SK-N-SH treated with all-trans-retinoic acid at 6 μM for 48 hours (cell line): Measurements from ENCODE around the gene PRSS3.
"Not testable (repeated sequence)": the region's sequence is repeated elsewhere in the genome, so short reads cannot be mapped to it uniquely, and the experiment has no call there.

ENCODE experiments used
- ATAC-seq: fragments of 200-7000 bp; cut with Tn5 transposase; 3 replicates; pipeline ENCODE4 v1.9.1; 2020; ENCODE audit warnings: mild to moderate bottlenecking, moderate library complexity
- ARNTL ChIP-seq: fragments of 450-650 bp; formaldehyde crosslinking; IDR thresholded peaks from 2 replicates; pipeline ENCODE4 v1.5.0; 2020; ENCODE audit warnings: low read depth, mild to moderate bottlenecking, moderate library complexity, borderline replicate concordance
- BACH2 ChIP-seq: fragments of 250-450 bp; sonication (Bioruptor Pico); IDR thresholded peaks from 2 replicates; pipeline ENCODE4 v1.9.0; 2021; ENCODE audit warnings: mild to moderate bottlenecking, borderline replicate concordance
- ESRRG ChIP-seq: fragments of 250-450 bp; sonication (Bioruptor Pico); IDR thresholded peaks from 2 replicates; pipeline ENCODE4 v1.6.1; 2021; ENCODE audit warnings: mild to moderate bottlenecking
- GLIS3 ChIP-seq: fragments of 250-450 bp; sonication (Bioruptor Pico); IDR thresholded peaks from 2 replicates; pipeline ENCODE4 v1.5.0; 2020; ENCODE audit warnings: mild to moderate bottlenecking, moderate library complexity
- OSR1 ChIP-seq: fragments of 250-450 bp; sonication (Bioruptor Pico); IDR thresholded peaks from 2 replicates; pipeline ENCODE4 v1.8.0; 2022; ENCODE audit warnings: moderate library complexity, mild to moderate bottlenecking, inconsistent platforms
- POU6F1 ChIP-seq: fragments of 250-450 bp; sonication (Bioruptor Pico); IDR thresholded peaks from 2 replicates; pipeline ENCODE4 v1.8.0; 2021; ENCODE audit warnings: low read depth, mild to moderate bottlenecking, moderate library complexity, borderline replicate concordance
- PPARA ChIP-seq: fragments of 250-450 bp; sonication (Bioruptor Pico); IDR thresholded peaks from 2 replicates; pipeline ENCODE4 v1.5.0; 2020; ENCODE audit warnings: mild to moderate bottlenecking, borderline replicate concordance
- RARB ChIP-seq: fragments of 250-450 bp; sonication (Bioruptor Pico); IDR thresholded peaks from 2 replicates; pipeline ENCODE4 v1.8.0; 2021; ENCODE audit warnings: mild to moderate bottlenecking, moderate library complexity
- SNAI2 ChIP-seq: fragments of 250-450 bp; sonication (Bioruptor Pico); IDR thresholded peaks from 2 replicates; pipeline ENCODE4 v1.5.0; 2020; ENCODE audit warnings: mild to moderate bottlenecking, moderate library complexity
- TCF4 ChIP-seq: fragments of 250-450 bp; sonication (Bioruptor Pico); IDR thresholded peaks from 2 replicates; pipeline ENCODE4 v1.8.0; 2021; ENCODE audit warnings: mild to moderate bottlenecking, moderate library complexity, borderline replicate concordance
- TOX ChIP-seq: fragments of 250-450 bp; sonication (Bioruptor Pico); IDR thresholded peaks from 2 replicates; pipeline ENCODE4 v1.8.0; 2021; ENCODE audit warnings: mild to moderate bottlenecking, moderate library complexity, borderline replicate concordance
- ZC3H10 ChIP-seq: fragments of 250-450 bp; sonication (Bioruptor Pico); IDR thresholded peaks from 2 replicates; pipeline ENCODE4 v1.5.1; 2021; ENCODE audit warnings: mild to moderate bottlenecking, moderate library complexity
- ZFP3 ChIP-seq: fragments of 250-450 bp; sonication (Bioruptor Pico); IDR thresholded peaks from 2 replicates; pipeline ENCODE4 v1.5.0; 2020; ENCODE audit warnings: mild to moderate bottlenecking, moderate library complexity
- ZNF565 ChIP-seq: fragments of 450-650 bp; formaldehyde crosslinking; conservative IDR thresholded peaks from 2 replicates; pipeline ENCODE4 v1.5.0; 2020; ENCODE audit warnings: low read depth, mild to moderate bottlenecking, moderate library complexity
- ZNF70 ChIP-seq: fragments of 450-650 bp; formaldehyde crosslinking; IDR thresholded peaks from 2 replicates; pipeline ENCODE4 v1.5.0; 2020; ENCODE audit warnings: mild to moderate bottlenecking, moderate library complexity
- ZNF8 ChIP-seq: fragments of 450-650 bp; formaldehyde crosslinking; IDR thresholded peaks from 2 replicates; pipeline ENCODE4 v1.5.0; 2020; ENCODE audit warnings: mild to moderate bottlenecking, moderate library complexity
- TF ChIP-seq, protein P1 (sequence below): fragments of 250-450 bp; sonication (Bioruptor Pico); IDR thresholded peaks from 2 replicates; pipeline ENCODE4 v1.5.1; 2021; ENCODE audit warnings: mild to moderate bottlenecking, moderate library complexity
- TF ChIP-seq, protein P2 (sequence below): fragments of 250-450 bp; sonication (Bioruptor Pico); IDR thresholded peaks from 2 replicates; pipeline ENCODE4 v1.5.1; 2020; ENCODE audit warnings: low read depth, mild to moderate bottlenecking, moderate library complexity
- TF ChIP-seq, protein P3 (sequence below): fragments of 250-450 bp; sonication (Bioruptor Pico); IDR thresholded peaks from 2 replicates; pipeline ENCODE4 v1.5.0; 2020; ENCODE audit warnings: mild to moderate bottlenecking, moderate library complexity

The PRSS3 gene

GRCh38 chr9:33752130-33752637 lies 43.2 kb upstream of the PRSS3 start:
- no peak for ATAC-seq
- TF ChIP-seq TCF4 (CRISPR knock-in tag) (no peak), ZC3H10 (no peak), ZNF565 (CRISPR knock-in tag) (no peak), RARB (CRISPR knock-in tag) (no peak), ARNTL (no peak), POU6F1 (no peak), BACH2 (CRISPR knock-in tag) (no peak), TOX (no peak), ZNF70 (no peak)
- TF ChIP-seq, protein P1, sequence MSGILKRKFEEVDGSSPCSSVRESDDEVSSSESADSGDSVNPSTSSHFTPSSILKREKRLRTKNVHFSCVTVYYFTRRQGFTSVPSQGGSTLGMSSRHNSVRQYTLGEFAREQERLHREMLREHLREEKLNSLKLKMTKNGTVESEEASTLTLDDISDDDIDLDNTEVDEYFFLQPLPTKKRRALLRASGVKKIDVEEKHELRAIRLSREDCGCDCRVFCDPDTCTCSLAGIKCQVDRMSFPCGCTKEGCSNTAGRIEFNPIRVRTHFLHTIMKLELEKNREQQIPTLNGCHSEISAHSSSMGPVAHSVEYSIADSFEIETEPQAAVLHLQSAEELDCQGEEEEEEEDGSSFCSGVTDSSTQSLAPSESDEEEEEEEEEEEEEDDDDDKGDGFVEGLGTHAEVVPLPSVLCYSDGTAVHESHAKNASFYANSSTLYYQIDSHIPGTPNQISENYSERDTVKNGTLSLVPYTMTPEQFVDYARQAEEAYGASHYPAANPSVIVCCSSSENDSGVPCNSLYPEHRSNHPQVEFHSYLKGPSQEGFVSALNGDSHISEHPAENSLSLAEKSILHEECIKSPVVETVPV (CRISPR knock-in tag), result no peak

GRCh38 chr9:33752789-33753188 lies 42.6 kb upstream of the PRSS3 start:
- not testable (repeated sequence) for ATAC-seq

DNA sequence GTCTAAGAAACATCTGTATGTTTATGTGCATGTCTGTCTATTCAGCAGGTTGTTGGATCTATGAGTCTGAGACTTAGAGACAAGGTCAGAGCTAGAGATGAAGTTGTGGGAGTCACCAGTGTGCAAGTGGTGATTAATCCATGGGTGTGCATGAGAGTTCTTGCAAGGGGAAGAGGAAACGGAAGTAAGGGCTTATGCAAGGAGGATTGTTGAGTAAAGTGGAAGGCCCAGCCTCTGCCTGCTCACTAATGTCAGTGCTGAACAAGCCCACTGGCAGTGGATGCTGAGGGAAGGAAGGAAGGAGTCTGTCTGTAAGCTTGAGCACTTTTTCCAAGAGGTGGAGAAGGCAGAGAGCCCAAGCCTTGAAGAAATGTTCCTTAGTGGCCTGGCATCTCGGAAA lies 35.7 kb upstream of the PRSS3 start:
- ATAC-seq, result not testable (repeated sequence)

- TF ChIP-seq, protein P2, sequence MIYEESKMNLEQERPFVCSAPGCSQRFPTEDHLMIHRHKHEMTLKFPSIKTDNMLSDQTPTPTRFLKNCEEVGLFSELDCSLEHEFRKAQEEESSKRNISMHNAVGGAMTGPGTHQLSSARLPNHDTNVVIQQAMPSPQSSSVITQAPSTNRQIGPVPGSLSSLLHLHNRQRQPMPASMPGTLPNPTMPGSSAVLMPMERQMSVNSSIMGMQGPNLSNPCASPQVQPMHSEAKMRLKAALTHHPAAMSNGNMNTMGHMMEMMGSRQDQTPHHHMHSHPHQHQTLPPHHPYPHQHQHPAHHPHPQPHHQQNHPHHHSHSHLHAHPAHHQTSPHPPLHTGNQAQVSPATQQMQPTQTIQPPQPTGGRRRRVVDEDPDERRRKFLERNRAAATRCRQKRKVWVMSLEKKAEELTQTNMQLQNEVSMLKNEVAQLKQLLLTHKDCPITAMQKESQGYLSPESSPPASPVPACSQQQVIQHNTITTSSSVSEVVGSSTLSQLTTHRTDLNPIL, result no peak
- no peak for TF ChIP-seq RARB (CRISPR knock-in tag)
- TF ChIP-seq, protein P3, sequence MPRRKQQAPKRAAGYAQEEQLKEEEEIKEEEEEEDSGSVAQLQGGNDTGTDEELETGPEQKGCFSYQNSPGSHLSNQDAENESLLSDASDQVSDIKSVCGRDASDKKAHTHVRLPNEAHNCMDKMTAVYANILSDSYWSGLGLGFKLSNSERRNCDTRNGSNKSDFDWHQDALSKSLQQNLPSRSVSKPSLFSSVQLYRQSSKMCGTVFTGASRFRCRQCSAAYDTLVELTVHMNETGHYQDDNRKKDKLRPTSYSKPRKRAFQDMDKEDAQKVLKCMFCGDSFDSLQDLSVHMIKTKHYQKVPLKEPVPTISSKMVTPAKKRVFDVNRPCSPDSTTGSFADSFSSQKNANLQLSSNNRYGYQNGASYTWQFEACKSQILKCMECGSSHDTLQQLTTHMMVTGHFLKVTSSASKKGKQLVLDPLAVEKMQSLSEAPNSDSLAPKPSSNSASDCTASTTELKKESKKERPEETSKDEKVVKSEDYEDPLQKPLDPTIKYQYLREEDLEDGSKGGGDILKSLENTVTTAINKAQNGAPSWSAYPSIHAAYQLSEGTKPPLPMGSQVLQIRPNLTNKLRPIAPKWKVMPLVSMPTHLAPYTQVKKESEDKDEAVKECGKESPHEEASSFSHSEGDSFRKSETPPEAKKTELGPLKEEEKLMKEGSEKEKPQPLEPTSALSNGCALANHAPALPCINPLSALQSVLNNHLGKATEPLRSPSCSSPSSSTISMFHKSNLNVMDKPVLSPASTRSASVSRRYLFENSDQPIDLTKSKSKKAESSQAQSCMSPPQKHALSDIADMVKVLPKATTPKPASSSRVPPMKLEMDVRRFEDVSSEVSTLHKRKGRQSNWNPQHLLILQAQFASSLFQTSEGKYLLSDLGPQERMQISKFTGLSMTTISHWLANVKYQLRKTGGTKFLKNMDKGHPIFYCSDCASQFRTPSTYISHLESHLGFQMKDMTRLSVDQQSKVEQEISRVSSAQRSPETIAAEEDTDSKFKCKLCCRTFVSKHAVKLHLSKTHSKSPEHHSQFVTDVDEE, result no peak
- no peak for TF ChIP-seq SNAI2
- TF ChIP-seq ZNF565 (CRISPR knock-in tag), result no peak
- TF ChIP-seq TCF4 (CRISPR knock-in tag), result no peak
- no peak for TF ChIP-seq ZFP3
- no peak for ATAC-seq
Observed at GRCh38 chr9:33762343-33762742, 33.0 kb upstream of the PRSS3 start.

GRCh38 chr9:33763709-33764108 lies 31.7 kb upstream of the PRSS3 start:
- not testable (repeated sequence) for ATAC-seq

- ATAC-seq, result peak; percentile 47; the same call in 2 of the 3 replicates
- TF ChIP-seq, protein P2, result no peak
- no peak for TF ChIP-seq ARNTL
- no peak for TF ChIP-seq BACH2 (CRISPR knock-in tag)
- no peak for TF ChIP-seq RARB (CRISPR knock-in tag)
- no peak for TF ChIP-seq GLIS3 (CRISPR knock-in tag)
- TF ChIP-seq TCF4 (CRISPR knock-in tag), result no peak
- TF ChIP-seq, protein P1 (CRISPR knock-in tag), result no peak
- TF ChIP-seq POU6F1, result no peak
- TF ChIP-seq ZNF8, result no peak
- TF ChIP-seq PPARA (CRISPR knock-in tag), result no peak
- no peak for TF ChIP-seq ESRRG (CRISPR knock-in tag)
- TF ChIP-seq OSR1, result no peak
- no peak for TF ChIP-seq ZFP3
- TF ChIP-seq, all 23 proteins: peak for 0
Observed at GRCh38 chr9:33765411-33765810, 29.9 kb upstream of the PRSS3 start.
